ACHN (cell line): ENCODE measurements around the gene NAPG.
A peak's percentile ranks its signal among the peaks of the same experiment; 100 is the strongest.

Source experiments
- DNase-seq: peaks from one replicate; pipeline ENCODE4 v3.0.0-alpha.2; 2015
- in situ Hi-C: cut with HindIII; loops from 2 replicates; pipeline ENCODE4 v1.10.0; 2017; ENCODE audit warnings: low sequenced_read_pairs, low pct_ligation_motif_present, low pct_unique_long_range_greater_than_20kb

NAPG gene

GRCh38 chr18:10525697-10526560 is at the start of gene NAPG:
Gene NAPG, plus strand, starts transcription at chr18:10526027. Its CDS starts 76 bp downstream, at chr18:10526103.
- peak; percentile 93 for DNase-seq
- in situ Hi-C loops = no loop called here

GRCh38 chr18:10476338-10476791 is 49.5 kb upstream of the NAPG start:
- in situ Hi-C loops = no loop called here
- DNase-seq = no peak

GRCh38 chr18:10477121-10477862 is 48.5 kb upstream of the NAPG start:
- in situ Hi-C loops = no loop called here
- DNase-seq = no peak

DNA sequence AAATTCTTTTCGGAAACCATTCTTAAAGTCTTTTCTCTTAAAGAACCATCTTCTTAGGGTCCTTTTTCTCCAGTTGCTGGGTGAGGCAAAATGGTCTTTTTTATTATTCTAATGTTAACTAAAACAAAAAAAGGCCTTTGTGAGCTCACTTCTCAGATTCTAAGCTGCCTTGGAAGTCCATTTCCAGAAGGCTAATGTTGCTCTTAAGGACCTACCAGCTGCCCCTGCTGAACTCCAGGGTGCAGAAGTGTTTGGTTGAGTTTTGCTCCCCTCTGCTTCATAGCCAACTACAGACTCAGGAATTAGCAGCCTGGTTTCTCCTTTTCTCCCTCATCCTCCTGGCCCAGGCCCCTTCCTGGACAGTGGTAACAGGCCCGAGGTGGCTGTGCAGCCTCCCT is 48.0 kb upstream of the NAPG start:
- in situ Hi-C loops = no loop called here
- no peak for DNase-seq

- in situ Hi-C loops = no loop called here
- DNase-seq = no peak
Measured at GRCh38 chr18:10481831-10482230, 44.0 kb upstream of the NAPG start.

DNA sequence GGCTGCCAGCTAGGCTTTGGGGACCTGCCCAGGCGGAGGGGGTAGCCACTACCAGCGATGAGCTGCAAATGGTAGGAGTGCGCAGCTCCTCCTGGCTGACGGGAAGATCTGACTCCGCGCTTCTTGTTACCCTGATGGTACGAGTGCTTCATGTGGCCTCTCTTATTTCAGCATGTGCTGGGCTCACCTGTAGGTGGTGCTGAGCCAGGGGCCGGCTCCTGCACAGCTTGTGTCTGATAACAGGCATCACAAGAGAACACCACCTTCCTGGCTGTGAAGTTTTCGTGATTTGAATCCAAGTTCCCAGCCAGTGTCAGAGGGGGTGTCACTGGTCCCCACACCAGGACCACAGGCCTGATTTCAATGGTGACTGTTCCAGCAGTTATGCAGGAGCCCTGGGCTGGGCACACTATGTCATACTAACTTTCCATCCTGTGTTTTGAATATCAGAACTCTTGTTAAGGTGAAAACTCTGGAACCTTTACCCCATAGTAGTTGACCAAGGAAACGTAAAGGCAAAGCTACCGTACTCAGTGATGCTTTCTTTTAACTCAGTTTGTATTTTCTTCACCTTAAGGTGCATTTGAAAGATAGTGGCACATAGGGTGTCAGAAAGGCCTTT is 43.4 kb upstream of the NAPG start:
- no peak for DNase-seq
- in situ Hi-C loops = no loop called here

DNA sequence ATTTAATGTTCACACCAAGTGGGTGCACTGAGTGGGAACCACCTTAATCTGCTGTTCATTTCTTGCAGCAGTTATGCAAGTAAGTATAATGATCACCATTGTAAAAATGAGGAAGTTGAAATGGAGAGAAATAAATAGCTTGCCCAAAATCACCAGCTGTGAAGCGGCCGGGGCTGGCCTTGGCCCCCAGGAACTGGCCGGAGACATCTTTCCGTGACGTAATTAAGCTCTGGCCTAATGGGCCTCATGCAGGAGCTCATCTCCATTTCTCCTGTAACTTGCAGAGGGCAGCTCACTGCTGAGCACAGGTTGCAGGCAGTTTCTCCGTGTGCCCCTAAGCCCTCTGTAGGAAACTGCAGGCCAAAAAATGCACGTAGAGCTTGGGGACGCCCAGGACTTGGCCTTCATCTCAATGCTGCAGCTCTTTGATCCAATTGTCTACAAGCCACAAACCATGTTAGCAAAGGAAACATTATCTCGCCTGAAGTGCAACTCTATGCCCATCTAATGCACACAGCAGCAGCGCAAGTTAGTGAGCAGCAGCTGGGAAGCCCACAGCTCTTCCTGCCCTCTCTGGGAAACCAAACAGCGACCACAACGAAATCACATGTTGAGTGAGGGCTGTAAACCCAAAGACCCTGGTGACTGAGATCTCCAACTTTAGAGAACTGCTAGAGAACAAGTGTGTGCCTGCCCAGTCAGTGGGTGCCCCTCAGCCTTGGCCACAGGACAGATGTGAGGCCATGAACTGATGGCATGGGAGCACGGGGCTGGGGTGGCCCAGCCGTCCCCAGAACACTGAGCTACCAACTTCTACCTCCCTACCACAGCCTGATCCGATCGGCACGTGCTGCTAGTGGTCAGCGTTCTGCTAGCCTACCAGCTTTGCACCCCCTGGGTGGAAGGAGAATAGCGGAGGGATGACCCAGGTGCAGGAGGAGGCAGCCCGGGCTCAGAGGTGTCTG is 42.6 kb upstream of the NAPG start:
- no peak for DNase-seq
- in situ Hi-C loops = no loop called here

GRCh38 chr18:10485475-10485874 is 40.4 kb upstream of the NAPG start:
- in situ Hi-C loops = no loop called here

DNA sequence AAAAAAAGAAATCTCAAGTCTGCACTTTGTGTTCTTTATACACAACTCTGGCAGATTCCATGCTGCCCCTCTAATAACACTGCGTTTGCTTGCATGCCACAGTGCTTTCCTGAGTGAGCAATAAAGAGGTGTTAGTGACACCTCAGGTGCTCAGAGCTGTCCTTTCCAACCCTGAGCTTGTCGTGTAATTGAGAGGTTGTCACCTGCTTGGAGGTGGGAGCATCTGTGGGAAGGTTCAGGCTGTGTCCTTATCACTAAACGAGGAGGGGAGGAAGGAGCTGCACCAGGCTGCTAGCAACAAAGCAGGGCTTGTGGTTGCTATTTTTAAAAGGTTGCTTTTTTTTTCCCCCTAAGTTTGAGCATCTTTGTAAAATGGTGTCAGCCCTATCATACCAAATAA is 39.5 kb upstream of the NAPG start:
- DNase-seq = no peak
- in situ Hi-C loops = no loop called here

More at GRCh38 chr18:10485475-10485874, 40.4 kb upstream of the NAPG start:
- DNase-seq = no peak

- in situ Hi-C loops = no loop called here
- no peak for DNase-seq
Measured at GRCh38 chr18:10487154-10487553, 38.7 kb upstream of the NAPG start.

DNA sequence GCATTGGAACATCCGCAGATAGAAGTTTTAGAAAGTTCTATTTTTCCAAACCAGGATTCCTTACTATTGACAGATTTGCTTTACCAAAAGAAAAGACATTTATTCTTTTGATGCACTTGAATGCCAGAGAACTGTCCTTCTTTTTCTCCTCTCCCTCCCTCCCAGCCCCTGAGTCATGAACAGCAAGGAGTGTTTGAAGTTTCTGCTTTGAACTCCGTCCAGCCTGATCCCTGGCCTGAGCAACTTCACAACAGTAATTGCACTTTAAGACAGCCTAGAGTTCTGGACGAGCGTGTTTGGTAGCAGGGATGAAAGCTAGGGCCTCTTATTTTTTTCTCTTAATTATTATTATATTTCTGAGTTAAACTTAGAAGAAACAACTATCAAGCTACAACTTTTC is 37.8 kb upstream of the NAPG start:
- in situ Hi-C loops = no loop called here
- no peak for DNase-seq

DNA sequence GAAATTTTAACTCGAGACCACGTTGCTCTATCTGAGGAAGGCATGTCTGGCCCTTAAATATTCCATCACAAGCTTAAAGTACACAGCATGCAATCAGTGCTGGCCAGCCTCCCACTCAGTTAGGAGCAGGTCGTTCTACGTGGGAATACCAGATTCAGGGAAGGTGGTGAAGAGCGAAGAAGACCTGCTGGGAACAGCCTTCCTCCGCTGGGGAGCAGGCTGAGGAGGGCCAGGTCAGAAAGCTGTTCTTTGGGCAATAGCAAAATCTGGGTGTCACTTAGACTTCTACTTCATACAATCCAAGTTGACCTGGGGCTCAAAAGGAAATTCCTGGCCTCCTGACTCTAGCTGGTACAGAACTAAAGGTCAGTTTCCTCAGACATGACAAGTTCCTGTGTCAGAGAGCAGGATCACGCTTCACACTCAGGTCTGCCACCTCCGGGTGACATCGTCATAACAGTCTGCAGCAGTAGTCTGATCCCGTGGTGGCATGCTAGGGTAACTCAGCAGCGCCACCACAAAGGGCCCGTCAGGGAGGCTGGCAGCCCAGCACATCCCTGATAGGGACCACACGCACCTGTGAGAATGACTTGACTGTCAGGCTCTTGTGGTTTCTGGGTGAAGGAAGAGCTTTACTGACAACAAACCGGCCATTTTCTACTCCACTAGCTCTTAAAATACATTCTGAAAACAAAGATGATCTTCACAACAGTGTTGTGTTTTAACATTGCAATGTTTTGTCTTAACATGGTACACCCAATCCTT is 35.2 kb upstream of the NAPG start:
- DNase-seq = no peak
- in situ Hi-C loops = no loop called here

DNA sequence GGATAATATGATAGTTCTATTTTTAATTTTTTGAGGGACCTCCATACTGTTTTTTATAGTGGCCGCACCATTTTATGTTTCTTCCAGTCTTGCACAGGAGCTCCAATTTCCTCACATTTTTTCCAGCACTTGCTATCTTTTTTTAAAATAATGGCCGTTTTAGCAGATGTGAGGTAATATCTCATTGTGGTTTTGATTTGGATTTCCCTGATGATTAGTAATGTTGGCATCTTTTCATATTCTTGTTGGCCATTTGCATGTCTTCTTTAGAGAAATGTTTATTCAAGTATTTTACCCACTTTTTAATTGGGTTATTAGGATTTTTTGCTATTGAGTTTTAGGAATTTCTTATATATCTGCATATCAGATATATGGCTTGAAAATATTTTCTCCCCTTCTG is 29.9 kb upstream of the NAPG start:
- DNase-seq = no peak
- in situ Hi-C loops = no loop called here

GRCh38 chr18:10497206-10497749 is 28.5 kb upstream of the NAPG start:
- no peak for DNase-seq
- in situ Hi-C loops = no loop called here

DNA sequence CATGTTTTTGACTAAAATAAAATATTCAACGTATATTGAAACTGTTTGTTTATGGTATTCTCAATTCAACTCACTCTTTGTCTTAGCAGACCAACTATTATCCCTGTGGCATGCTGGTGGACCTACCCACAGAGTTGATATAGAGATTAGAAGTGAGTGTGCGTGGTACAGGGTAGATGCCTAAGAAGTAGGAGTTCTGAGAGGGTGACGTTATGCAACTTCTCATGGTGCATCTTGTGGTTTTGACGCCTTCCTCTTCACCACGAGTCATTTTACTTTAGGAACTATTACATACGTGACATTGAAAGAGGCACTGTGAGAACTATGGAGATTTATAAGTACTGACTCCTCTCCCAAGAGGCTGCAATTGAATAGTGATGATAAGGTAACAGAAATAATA is 26.6 kb upstream of the NAPG start:
- in situ Hi-C loops = no loop called here
- no peak for DNase-seq

- in situ Hi-C loops = loop anchor here (25.0 kb wide), 1 partner anchor 538 kb away; no protein-coding TSS in a partner anchor
- DNase-seq = no peak
Measured at GRCh38 chr18:10500038-10500437, 25.8 kb upstream of the NAPG start.

DNA sequence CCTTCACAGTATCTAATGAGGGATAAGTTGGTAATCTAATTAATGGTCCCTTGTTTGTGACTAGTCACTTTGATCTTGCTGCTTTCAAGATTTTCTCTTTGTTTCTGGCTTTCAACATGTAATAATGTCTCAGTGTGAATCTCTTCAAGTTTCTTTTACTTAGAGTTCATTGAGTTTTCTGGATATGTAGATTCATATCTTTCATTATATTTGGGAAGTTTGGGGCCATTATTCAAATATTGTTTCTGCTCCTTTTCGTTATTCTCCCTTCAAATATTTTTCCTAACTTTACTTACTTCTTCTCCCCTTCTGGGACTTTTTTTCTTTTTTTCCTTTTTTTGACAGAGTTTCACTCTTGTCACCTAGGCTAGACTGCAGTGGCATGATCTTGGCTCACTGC is 21.1 kb upstream of the NAPG start:
- no peak for DNase-seq
- in situ Hi-C loops = loop anchor here (25.0 kb wide), 1 partner anchor 542 kb away; no protein-coding TSS in a partner anchor
